ENCODE results near the gene TRO.

DNA sequence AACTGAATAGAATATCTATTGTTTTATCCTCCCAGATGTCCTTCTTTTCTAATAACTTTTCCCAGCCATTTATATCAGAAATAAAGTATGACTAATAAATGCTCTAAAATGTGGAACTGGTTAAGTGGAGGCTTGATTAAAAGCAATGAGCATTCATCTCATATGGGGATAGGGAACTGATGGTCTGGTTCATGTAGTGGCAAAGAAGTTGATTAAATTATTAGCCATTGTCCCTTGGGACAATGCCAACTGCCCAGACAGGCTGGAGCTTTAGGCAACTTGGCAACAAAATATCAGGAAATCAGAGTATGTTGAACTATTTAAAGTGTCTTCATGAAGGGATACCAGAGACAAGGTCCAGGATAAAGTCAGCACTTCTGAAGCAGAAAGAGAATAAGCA, 24.2 kb downstream of the TRO start:
- TF ChIP-seq ZKSCAN1 (IDR thresholded peaks at IDR 0.05; ENCODE audit: low read length) = no peak
- TF ChIP-seq, protein P1, sequence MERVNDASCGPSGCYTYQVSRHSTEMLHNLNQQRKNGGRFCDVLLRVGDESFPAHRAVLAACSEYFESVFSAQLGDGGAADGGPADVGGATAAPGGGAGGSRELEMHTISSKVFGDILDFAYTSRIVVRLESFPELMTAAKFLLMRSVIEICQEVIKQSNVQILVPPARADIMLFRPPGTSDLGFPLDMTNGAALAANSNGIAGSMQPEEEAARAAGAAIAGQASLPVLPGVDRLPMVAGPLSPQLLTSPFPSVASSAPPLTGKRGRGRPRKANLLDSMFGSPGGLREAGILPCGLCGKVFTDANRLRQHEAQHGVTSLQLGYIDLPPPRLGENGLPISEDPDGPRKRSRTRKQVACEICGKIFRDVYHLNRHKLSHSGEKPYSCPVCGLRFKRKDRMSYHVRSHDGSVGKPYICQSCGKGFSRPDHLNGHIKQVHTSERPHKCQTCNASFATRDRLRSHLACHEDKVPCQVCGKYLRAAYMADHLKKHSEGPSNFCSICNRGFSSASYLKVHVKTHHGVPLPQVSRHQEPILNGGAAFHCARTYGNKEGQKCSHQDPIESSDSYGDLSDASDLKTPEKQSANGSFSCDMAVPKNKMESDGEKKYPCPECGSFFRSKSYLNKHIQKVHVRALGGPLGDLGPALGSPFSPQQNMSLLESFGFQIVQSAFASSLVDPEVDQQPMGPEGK (CRISPR knock-in tag; IDR thresholded peaks at IDR 0.05) = no peak
- TF ChIP-seq SAFB2 (CRISPR knock-in tag; IDR thresholded peaks at IDR 0.05; ENCODE audit: borderline replicate concordance, low read depth) = no peak
- no peak for TF ChIP-seq POLR2A (IDR thresholded peaks at IDR 0.05; ENCODE audit: insufficient read depth in 1 of 2, low read depth in 2 of 2, low read length in 2 of 2)
- TF ChIP-seq ZNF274 (CRISPR knock-in tag; IDR thresholded peaks at IDR 0.05) = no peak
- TF ChIP-seq, protein P2, sequence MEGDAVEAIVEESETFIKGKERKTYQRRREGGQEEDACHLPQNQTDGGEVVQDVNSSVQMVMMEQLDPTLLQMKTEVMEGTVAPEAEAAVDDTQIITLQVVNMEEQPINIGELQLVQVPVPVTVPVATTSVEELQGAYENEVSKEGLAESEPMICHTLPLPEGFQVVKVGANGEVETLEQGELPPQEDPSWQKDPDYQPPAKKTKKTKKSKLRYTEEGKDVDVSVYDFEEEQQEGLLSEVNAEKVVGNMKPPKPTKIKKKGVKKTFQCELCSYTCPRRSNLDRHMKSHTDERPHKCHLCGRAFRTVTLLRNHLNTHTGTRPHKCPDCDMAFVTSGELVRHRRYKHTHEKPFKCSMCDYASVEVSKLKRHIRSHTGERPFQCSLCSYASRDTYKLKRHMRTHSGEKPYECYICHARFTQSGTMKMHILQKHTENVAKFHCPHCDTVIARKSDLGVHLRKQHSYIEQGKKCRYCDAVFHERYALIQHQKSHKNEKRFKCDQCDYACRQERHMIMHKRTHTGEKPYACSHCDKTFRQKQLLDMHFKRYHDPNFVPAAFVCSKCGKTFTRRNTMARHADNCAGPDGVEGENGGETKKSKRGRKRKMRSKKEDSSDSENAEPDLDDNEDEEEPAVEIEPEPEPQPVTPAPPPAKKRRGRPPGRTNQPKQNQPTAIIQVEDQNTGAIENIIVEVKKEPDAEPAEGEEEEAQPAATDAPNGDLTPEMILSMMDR (CRISPR knock-in tag; IDR thresholded peaks at IDR 0.05) = no peak
- TF ChIP-seq, protein P3, sequence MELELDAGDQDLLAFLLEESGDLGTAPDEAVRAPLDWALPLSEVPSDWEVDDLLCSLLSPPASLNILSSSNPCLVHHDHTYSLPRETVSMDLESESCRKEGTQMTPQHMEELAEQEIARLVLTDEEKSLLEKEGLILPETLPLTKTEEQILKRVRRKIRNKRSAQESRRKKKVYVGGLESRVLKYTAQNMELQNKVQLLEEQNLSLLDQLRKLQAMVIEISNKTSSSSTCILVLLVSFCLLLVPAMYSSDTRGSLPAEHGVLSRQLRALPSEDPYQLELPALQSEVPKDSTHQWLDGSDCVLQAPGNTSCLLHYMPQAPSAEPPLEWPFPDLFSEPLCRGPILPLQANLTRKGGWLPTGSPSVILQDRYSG (CRISPR knock-in tag; IDR thresholded peaks at IDR 0.05) = no peak
- no peak for TF ChIP-seq NR2C2 (CRISPR knock-in tag; IDR thresholded peaks at IDR 0.05; ENCODE audit: borderline replicate concordance)

Data from HepG2 (cell line).